ENCODE measurements around the gene CD247. TPM values are rescaled to one million over a fixed set of nuclear protein-coding genes. Genes with fewer than 3 reads are reported as not detected.

CD247 gene
- total RNA-seq, 4 donors from 2014 or later: 2.0 to 4.7 (median 2.6) TPM

DNA sequence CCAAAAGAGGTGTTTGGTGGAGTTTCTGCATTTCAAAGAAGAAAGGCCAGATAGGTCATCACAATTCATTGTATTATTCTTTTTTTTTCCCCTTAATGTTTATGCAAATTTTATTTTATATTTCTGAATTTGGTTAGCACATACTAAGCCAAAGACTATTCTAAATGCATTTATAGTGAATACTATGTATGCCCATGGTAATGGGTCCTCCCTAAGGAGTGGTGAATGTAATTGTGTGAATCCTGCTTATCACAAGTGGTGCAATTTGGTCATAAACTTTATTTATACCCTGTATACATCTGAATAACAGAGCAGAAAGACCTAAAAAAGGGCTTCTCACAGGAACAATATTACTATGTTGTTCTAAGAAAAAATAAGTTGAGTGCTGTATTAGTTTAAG lies 99.1 kb downstream of the CD247 start:
- no peak for DNase-seq (ENCODE audit: low spot score)
- no peak for ATAC-seq (ENCODE audit: low FRiP score)

DNA sequence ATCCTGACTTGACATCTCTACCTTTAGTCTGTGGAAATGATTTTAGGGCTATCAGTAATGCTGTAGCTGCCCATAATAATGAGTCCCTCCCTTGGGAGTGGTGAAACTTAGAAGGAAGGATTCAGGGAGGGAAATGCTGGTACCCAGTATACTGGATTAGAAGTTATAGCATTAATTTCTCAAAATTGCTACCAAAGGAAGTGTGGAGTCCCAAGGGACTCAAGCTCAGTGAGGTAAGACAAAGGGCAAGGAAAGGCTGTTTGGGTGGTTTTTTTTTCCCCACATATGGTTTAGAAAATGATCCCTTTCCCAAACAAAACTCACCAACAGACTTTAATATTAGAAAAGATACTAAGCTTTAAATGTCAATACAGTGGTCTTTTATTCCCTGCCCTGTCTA lies 99.9 kb downstream of the CD247 start:
- TF ChIP-seq, protein P1, sequence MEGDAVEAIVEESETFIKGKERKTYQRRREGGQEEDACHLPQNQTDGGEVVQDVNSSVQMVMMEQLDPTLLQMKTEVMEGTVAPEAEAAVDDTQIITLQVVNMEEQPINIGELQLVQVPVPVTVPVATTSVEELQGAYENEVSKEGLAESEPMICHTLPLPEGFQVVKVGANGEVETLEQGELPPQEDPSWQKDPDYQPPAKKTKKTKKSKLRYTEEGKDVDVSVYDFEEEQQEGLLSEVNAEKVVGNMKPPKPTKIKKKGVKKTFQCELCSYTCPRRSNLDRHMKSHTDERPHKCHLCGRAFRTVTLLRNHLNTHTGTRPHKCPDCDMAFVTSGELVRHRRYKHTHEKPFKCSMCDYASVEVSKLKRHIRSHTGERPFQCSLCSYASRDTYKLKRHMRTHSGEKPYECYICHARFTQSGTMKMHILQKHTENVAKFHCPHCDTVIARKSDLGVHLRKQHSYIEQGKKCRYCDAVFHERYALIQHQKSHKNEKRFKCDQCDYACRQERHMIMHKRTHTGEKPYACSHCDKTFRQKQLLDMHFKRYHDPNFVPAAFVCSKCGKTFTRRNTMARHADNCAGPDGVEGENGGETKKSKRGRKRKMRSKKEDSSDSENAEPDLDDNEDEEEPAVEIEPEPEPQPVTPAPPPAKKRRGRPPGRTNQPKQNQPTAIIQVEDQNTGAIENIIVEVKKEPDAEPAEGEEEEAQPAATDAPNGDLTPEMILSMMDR (IDR thresholded peaks at IDR 0.05): no peak
- ATAC-seq (ENCODE audit: low FRiP score): no peak

More for the DNA sequence above, 99.1 kb downstream of the CD247 start:
- TF ChIP-seq, protein P1 (IDR thresholded peaks at IDR 0.05): no peak

DNA sequence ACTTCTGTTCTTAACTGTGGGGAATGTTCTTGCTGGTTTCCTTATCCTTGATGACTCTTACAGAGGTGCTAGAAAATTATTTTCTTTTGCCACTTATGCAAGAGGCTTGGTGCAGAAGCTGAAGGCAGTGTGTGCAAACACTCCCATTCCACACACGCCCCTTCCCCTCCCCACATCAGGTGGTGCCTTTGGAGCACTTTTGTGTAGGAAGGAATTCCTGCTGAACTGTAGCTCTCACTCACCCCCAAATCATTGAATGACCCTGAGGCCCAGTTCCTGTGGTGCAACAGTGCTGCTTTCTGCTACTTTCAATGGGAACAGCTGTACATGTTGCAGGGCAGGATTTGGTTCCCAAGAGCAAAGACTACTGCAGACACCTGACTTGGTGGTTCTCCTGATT lies 101.8 kb downstream of the CD247 start:
- no peak for DNase-seq (ENCODE audit: low spot score)
- ATAC-seq (ENCODE audit: low FRiP score): no peak
- TF ChIP-seq, protein P1 (IDR thresholded peaks at IDR 0.05): no peak

More for the DNA sequence above, 99.9 kb downstream of the CD247 start:
- no peak for DNase-seq (ENCODE audit: low spot score)

DNA sequence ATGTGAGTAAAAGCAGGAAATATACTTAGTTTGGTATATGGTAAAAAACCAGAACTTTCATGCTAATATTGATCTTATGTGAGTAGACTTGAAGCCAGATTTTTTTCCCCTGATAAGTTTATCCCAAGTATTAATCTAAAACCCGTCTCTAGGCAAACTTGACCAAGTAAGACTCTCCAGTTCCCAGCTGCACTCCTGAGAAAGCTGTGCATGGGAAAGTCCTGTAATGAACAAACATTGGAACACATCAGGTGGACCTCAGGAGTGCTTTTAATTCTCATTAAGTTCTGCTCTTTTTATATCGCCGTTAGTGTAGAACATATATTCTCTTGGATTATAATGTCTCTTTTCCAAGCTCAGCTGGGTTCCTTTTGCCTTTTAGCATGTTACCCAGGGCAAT lies 105.0 kb downstream of the CD247 start:
- TF ChIP-seq, protein P1 (IDR thresholded peaks at IDR 0.05): no peak
- DNase-seq (ENCODE audit: low spot score) (no peak), ATAC-seq (ENCODE audit: low FRiP score) (no peak)

DNA sequence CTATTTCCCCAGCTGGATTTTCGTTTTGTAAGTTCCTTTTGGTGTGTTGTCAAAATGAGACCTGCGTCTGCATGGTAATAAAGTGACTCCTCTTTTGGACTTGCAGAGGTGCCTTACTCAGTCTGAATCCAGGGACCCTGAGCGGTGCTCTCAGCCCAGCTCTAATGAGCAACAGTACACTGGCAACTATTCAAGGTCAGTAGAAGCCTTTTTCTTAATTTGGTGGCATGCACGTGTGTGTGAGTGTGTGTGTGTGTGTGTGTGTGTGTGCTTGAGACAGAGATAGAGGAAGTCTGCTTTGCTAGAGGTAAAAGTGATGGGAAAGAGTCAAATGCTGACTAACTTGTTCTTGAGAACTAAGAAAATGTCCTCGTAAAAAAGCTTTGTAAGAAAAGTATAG lies 105.4 kb downstream of the CD247 start:
- TF ChIP-seq, protein P1 (IDR thresholded peaks at IDR 0.05): no peak
- ATAC-seq (ENCODE audit: low FRiP score) (no peak), DNase-seq (ENCODE audit: low spot score) (no peak)

DNA sequence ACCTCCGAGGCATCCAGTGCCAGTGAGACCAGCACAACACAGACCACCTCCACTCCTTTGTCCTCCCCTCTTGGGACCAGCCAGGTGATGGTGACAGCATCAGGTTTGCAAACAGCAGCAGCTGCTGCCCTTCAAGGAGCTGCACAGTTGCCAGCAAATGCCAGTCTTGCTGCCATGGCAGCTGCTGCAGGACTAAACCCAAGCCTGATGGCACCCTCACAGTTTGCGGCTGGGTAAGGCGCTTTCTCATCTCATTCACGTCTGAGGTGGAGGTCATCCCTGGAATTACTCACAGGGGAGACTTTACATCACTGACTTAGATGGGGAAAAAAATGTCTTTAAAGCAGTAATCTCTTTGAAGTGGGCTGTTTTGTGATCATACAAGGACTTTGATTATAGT lies 106.3 kb downstream of the CD247 start:
- ATAC-seq (ENCODE audit: low FRiP score): no peak
- no peak for DNase-seq (ENCODE audit: low spot score)
- TF ChIP-seq, protein P1 (IDR thresholded peaks at IDR 0.05): no peak

DNA sequence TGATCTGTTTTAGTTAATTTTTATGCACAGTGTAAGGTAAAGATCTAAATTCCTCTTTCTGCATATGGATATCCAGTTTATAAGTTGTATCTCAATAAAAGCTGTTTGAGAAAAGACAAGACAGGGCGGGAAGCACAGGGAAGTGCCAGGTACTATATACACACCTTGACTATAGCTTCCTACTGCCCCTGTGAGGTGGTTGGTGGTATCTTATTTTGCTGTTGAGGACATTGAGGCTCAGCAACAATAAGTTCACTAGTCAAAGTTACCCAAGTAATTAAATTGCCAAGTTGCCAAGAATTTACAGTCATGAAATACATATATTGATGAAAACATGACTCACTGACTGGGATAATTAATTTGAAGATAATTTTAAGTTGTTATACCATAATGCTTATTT lies 109.1 kb downstream of the CD247 start:
- ATAC-seq (ENCODE audit: low FRiP score): no peak
- no peak for DNase-seq (ENCODE audit: low spot score)
- TF ChIP-seq, protein P1 (IDR thresholded peaks at IDR 0.05): no peak
